ENCODE data around the gene STRBP.

Gene STRBP

DNA sequence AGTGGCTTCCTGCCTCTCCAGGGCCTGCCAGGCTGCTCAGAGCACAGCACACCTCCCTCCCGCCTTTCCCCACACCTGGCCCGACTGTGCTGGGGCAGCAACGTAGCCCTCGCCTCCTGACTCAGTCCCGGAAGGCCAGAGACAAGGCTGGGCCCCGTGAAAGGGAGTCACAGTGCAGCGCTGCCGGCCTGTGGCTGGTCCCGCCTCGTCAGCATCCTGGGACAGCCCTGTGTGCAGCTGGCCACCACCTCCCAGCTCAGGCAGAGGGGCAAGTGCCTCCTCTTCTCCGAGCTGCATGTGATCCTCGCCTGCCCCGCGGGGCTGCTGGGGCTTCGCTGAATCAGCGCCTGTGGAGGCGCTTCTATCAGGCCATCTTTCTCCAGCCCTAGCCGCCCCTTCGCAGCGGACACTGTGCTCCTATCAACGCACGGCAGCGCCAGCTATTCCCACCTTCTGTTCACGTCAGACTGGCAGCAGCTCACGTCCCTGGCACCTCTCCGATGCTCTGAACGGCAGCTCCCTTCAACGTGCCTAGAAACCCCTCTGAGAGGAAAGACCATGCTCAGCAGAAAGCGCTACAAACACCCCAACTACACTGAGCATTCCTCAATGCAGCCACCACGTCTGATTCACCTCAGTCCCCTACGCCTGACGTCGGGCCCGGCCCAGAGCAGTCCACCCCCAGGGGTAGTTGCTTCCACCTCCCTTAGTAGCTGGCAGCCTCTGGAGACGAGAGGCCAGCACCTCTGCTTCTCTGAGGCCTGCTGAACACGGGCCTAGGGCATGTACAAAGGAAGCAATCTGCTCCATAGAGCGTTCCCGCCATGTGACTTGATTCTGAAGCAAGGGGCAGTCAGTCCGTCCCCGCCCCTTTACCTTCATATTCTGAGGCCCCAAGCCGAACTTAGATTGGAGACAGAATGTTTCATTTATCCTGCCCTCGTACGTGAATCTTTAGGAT is 156.1 kb downstream of the STRBP start:
- no peaks in the 10 kb centered on the region for H3K27me3 ChIP-seq (ENCODE audit: control insufficient read depth, low read length)
- no peak overlapping the region for H3K4me3 ChIP-seq (ENCODE audit: low read length)
- H4K20me1 ChIP-seq (ENCODE audit: control insufficient read depth, insufficient read depth, low read depth, low read length): no peaks in the 10 kb centered on the region
- no peak overlapping the region for H3K4me2 ChIP-seq (ENCODE audit: low read length)
- H3K27ac ChIP-seq (ENCODE audit: low read depth, low read length): no peak overlapping the region
- no peaks in the 10 kb centered on the region; the same call in 1 of the 2 replicates for H3F3A ChIP-seq (ENCODE audit: control insufficient read depth, insufficient read depth)
- H3K4me1 ChIP-seq (ENCODE audit: control insufficient read depth, low read length): peaks cover 6% of the 10 kb centered on the region; the same call in 1 of the 2 replicates
- TF ChIP-seq, protein P1, sequence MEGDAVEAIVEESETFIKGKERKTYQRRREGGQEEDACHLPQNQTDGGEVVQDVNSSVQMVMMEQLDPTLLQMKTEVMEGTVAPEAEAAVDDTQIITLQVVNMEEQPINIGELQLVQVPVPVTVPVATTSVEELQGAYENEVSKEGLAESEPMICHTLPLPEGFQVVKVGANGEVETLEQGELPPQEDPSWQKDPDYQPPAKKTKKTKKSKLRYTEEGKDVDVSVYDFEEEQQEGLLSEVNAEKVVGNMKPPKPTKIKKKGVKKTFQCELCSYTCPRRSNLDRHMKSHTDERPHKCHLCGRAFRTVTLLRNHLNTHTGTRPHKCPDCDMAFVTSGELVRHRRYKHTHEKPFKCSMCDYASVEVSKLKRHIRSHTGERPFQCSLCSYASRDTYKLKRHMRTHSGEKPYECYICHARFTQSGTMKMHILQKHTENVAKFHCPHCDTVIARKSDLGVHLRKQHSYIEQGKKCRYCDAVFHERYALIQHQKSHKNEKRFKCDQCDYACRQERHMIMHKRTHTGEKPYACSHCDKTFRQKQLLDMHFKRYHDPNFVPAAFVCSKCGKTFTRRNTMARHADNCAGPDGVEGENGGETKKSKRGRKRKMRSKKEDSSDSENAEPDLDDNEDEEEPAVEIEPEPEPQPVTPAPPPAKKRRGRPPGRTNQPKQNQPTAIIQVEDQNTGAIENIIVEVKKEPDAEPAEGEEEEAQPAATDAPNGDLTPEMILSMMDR (IDR thresholded peaks at IDR 0.05; ENCODE audit: low read depth, low read length, poor library complexity, severe bottlenecking): no peak
- no peak for TF ChIP-seq EZH2phosphoT487 (IDR thresholded peaks at IDR 0.05; ENCODE audit: borderline replicate concordance, low read length)
- H3K79me2 ChIP-seq (ENCODE audit: control insufficient read depth, low read length): no peaks in the 10 kb centered on the region
- no peaks in the 10 kb centered on the region for H3K9me2 ChIP-seq (replicated peaks; ENCODE audit: control insufficient read depth, low read length)
- no peaks in the 10 kb centered on the region for H3K9me3 ChIP-seq (ENCODE audit: control insufficient read depth, insufficient read depth, low read length)
- H3K36me3 ChIP-seq (ENCODE audit: control insufficient read depth, low read length): peaks cover 96% of the 10 kb centered on the region

- no peaks in the 10 kb centered on the region for H3K27me3 ChIP-seq (ENCODE audit: control insufficient read depth, low read length)
- no peaks in the 10 kb centered on the region for H3K9me2 ChIP-seq (replicated peaks; ENCODE audit: control insufficient read depth, low read length)
- H3K36me3 ChIP-seq (ENCODE audit: control insufficient read depth, low read length): peaks cover 94% of the 10 kb centered on the region
- TF ChIP-seq, protein P1 (IDR thresholded peaks at IDR 0.05; ENCODE audit: low read depth, low read length, poor library complexity, severe bottlenecking): no peak
- no peak for TF ChIP-seq EZH2phosphoT487 (IDR thresholded peaks at IDR 0.05; ENCODE audit: borderline replicate concordance, low read length)
- H3F3A ChIP-seq (ENCODE audit: control insufficient read depth, insufficient read depth): no peaks in the 10 kb centered on the region; the same call in 1 of the 2 replicates
- H3K27ac ChIP-seq (ENCODE audit: low read depth, low read length): no peak overlapping the region
- H3K4me1 ChIP-seq (ENCODE audit: control insufficient read depth, low read length): peaks cover 6% of the 10 kb centered on the region; the same call in 1 of the 2 replicates
- H3K9me3 ChIP-seq (ENCODE audit: control insufficient read depth, insufficient read depth, low read length): no peaks in the 10 kb centered on the region
- H3K4me2 ChIP-seq (ENCODE audit: low read length): no peak overlapping the region
- H4K20me1 ChIP-seq (ENCODE audit: control insufficient read depth, insufficient read depth, low read depth, low read length): no peaks in the 10 kb centered on the region
- no peak overlapping the region for H3K4me3 ChIP-seq (ENCODE audit: low read length)
- H3K79me2 ChIP-seq (ENCODE audit: control insufficient read depth, low read length): no peaks in the 10 kb centered on the region
These were observed 156.9 kb downstream of the STRBP start for GRCh38 chr9:123111427-123112014.

GRCh38 chr9:123109540-123110279 is 158.7 kb downstream of the STRBP start:
- no peak overlapping the region for H3K4me2 ChIP-seq (ENCODE audit: low read length)
- H3K27me3 ChIP-seq (ENCODE audit: control insufficient read depth, low read length): no peaks in the 10 kb centered on the region
- no peak overlapping the region for H3K4me3 ChIP-seq (ENCODE audit: low read length)
- H3K4me1 ChIP-seq (ENCODE audit: control insufficient read depth, low read length): peaks cover 6% of the 10 kb centered on the region; the same call in 1 of the 2 replicates
- no peaks in the 10 kb centered on the region for H3K9me2 ChIP-seq (replicated peaks; ENCODE audit: control insufficient read depth, low read length)
- H3K27ac ChIP-seq (ENCODE audit: low read depth, low read length): no peak overlapping the region
- H3K36me3 ChIP-seq (ENCODE audit: control insufficient read depth, low read length): peaks cover 93% of the 10 kb centered on the region
- H3F3A ChIP-seq (ENCODE audit: control insufficient read depth, insufficient read depth): peaks cover 9% of the 10 kb centered on the region
- no peak for TF ChIP-seq EZH2phosphoT487 (IDR thresholded peaks at IDR 0.05; ENCODE audit: borderline replicate concordance, low read length)
- TF ChIP-seq, protein P1 (IDR thresholded peaks at IDR 0.05; ENCODE audit: low read depth, low read length, poor library complexity, severe bottlenecking): no peak
- H3K9me3 ChIP-seq (ENCODE audit: control insufficient read depth, insufficient read depth, low read length): no peaks in the 10 kb centered on the region
- H4K20me1 ChIP-seq (ENCODE audit: control insufficient read depth, insufficient read depth, low read depth, low read length): no peaks in the 10 kb centered on the region
- no peaks in the 10 kb centered on the region for H3K79me2 ChIP-seq (ENCODE audit: control insufficient read depth, low read length)

Data from DOHH2 (cell line).